CD14-positive monocyte (primary cell): Measurements from ENCODE around the gene GPLD1. TPM values are rescaled to one million over a fixed set of nuclear protein-coding genes. Genes with fewer than 3 reads are reported as not detected.

Source experiments
- DNase-seq, 3 donors: peaks; one replicate each; pipeline ENCODE4 v3.0.0-alpha.2; 2011 to 2022
- H2AFZ ChIP-seq: 2 replicates; pipeline ENCODE4 v1.6.0; 2012; ENCODE audit warnings: mild to moderate bottlenecking, low read depth, low read length, inconsistent platforms; ENCODE audit not compliant: insufficient read depth, poor library complexity, severe bottlenecking
- H3K27ac ChIP-seq, 2 donors: 1 replicate in 1 of 2; 2 replicates in 1 of 2; pipeline ENCODE4 v1.5.1; 2012 to 2013; ENCODE audit warnings: low read length in 2 of 2, control low read depth in 1 of 2, inconsistent platforms in 1 of 2, low read depth in 1 of 2, mild to moderate bottlenecking in 1 of 2
- H3K27me3 ChIP-seq, 2 donors: one replicate each; pipeline versions ENCODE4 v1.6.0 to v1.6.1; 2011 to 2013; ENCODE audit warnings: low read length in 2 of 2; ENCODE audit not compliant: control insufficient read depth in 2 of 2, insufficient read depth in 2 of 2
- H3K36me3 ChIP-seq, 2 donors: replicated peaks in 1 of 2; 1 replicate in 1 of 2; 2 replicates in 1 of 2; pipeline versions ENCODE4 v1.5.1 to v1.6.1; 2012 to 2013; ENCODE audit warnings: low read length in 2 of 2, control low read depth in 1 of 2, inconsistent platforms in 1 of 2, mild to moderate bottlenecking in 1 of 2; ENCODE audit not compliant: insufficient read depth in 2 of 2, control insufficient read depth in 1 of 2
- H3K4me1 ChIP-seq, 2 donors: 1 replicate in 1 of 2; 2 replicates in 1 of 2; pipeline versions ENCODE4 v1.5.1 to v1.6.1; 2012 to 2013; ENCODE audit warnings: low read length in 2 of 2, control low read depth in 1 of 2, inconsistent platforms in 1 of 2, mild to moderate bottlenecking in 1 of 2, moderate library complexity in 1 of 2; ENCODE audit not compliant: insufficient read depth in 2 of 2, control insufficient read depth in 1 of 2
- H3K4me2 ChIP-seq: replicated peaks from 2 replicates; pipeline ENCODE3; 2012; ENCODE audit warnings: low read length, moderate library complexity, mild to moderate bottlenecking; ENCODE audit not compliant: poor library complexity, severe bottlenecking; ENCODE audit errors: extremely low read depth
- H3K4me3 ChIP-seq, 3 experiments: fragments of 200-600 bp in 1 of 3; sonication (generic) in 1 of 3; replicated peaks in 1 of 3; 1 replicate in 2 of 3; 2 replicates in 1 of 3; pipeline ENCODE4 v1.5.1; 2011 to 2013; ENCODE audit warnings: low read length in 3 of 3, mild to moderate bottlenecking in 3 of 3, control low read depth in 2 of 3, low read depth in 2 of 3, inconsistent platforms in 1 of 3, moderate library complexity in 1 of 3
- H3K79me2 ChIP-seq: 2 replicates; pipeline ENCODE4 v1.6.0; 2012; ENCODE audit warnings: mild to moderate bottlenecking, control low read depth, inconsistent platforms, low read length, moderate library complexity; ENCODE audit not compliant: insufficient read depth
- H3K9ac ChIP-seq: 2 replicates; pipeline ENCODE4 v1.6.0; 2017; ENCODE audit warnings: low read length, mild to moderate bottlenecking; ENCODE audit not compliant: insufficient read depth, poor library complexity, severe bottlenecking
- H3K9me3 ChIP-seq, 2 donors: replicated peaks in 1 of 2; 1 replicate in 1 of 2; 2 replicates in 1 of 2; pipeline versions ENCODE4 v1.5.1 to v1.6.1; 2012 to 2013; ENCODE audit warnings: low read length in 2 of 2, control low read depth in 1 of 2; ENCODE audit not compliant: control insufficient read depth in 1 of 2, insufficient read depth in 1 of 2
- H4K20me1 ChIP-seq: 2 replicates; pipeline ENCODE4 v1.6.0; 2012; ENCODE audit warnings: mild to moderate bottlenecking, low read length, control low read depth, moderate library complexity; ENCODE audit not compliant: insufficient read depth
- H3K27ac Mint-ChIP-seq, 7 donors: one replicate each; pipeline ENCODE4 v1.8.0; 2020; ENCODE audit warnings: mild to moderate bottlenecking in 7 of 7, mixed read lengths in 7 of 7, moderate library complexity in 6 of 7, inconsistent platforms in 2 of 7
- H3K27me3 Mint-ChIP-seq, 3 donors: one replicate each; pipeline ENCODE4 v1.8.0; 2021 to 2022; ENCODE audit warnings: low read depth in 3 of 3, mild to moderate bottlenecking in 3 of 3, mixed read lengths in 3 of 3, moderate library complexity in 3 of 3, inconsistent platforms in 1 of 3
- H3K36me3 Mint-ChIP-seq, 2 donors: one replicate each; pipeline ENCODE4 v1.8.0; 2020; ENCODE audit warnings: mixed read lengths in 2 of 2, inconsistent platforms in 1 of 2, mild to moderate bottlenecking in 1 of 2
- H3K4me1 Mint-ChIP-seq: one replicate; pipeline ENCODE4 v1.8.0; 2020; ENCODE audit warnings: mild to moderate bottlenecking, mixed read lengths
- H3K4me3 Mint-ChIP-seq, 2 donors: one replicate each; pipeline ENCODE4 v1.8.0; 2020; ENCODE audit warnings: mild to moderate bottlenecking in 2 of 2, mixed read lengths in 2 of 2, moderate library complexity in 1 of 2
- H3K9me3 Mint-ChIP-seq, 7 donors: one replicate each; pipeline ENCODE4 v1.8.0; 2020 to 2022; ENCODE audit warnings: mixed read lengths in 7 of 7, mild to moderate bottlenecking in 6 of 7, moderate library complexity in 6 of 7, inconsistent platforms in 2 of 7
- CTCF ChIP-seq: fragments of 200-600 bp; IDR thresholded peaks from one replicate; pipeline ENCODE4 v1.8.0; 2022; ENCODE audit warnings: antibody characterized with exemption, mild to moderate bottlenecking
- WGBS: methylation state at CpG from one replicate; pipeline ENCODE4 v1.1.5; 2013; ENCODE audit warnings: missing lambda C conversion rate; ENCODE audit not compliant: insufficient coverage; 5-methylcytosine and 5-hydroxymethylcytosine counted together
- intact Hi-C, 2 donors: fragments of 100-400 bp; cut with micrococcal nuclease; formaldehyde crosslinking; loops; one replicate each; pipeline versions ENCODE4 v1.15.0 to v1.15.1; 2023
- polyA plus RNA-seq, 3 donors: library from polyadenylated mRNA; depleted of rRNA in 1 of 3; unstranded in 2 of 3; stranded (reverse) in 1 of 3; fragments of 300-500 nt in 2 of 3; fragments of >200 nt in 1 of 3; fragmentation: Illumina TruSeq in 2 of 3; gene quantifications; 1 replicate in 2 of 3; 2 replicates in 1 of 3; pipeline ENCODE4 v1.2.3, GENCODE V29; 2012 to 2021

The GPLD1 gene
- polyA plus RNA-seq, 3 donors = not detected

GRCh38 chr6:24476631-24477030, 12.7 kb downstream of the GPLD1 start:
- no peaks in the 10 kb centered on the region for H3K9me3 ChIP-seq
- H3K4me1 Mint-ChIP-seq = no peaks in the 10 kb centered on the region
- no peaks in the 10 kb centered on the region for H4K20me1 ChIP-seq
- no peaks in the 10 kb centered on the region for H3K4me1 ChIP-seq
- H3K27ac Mint-ChIP-seq = no peak overlapping the region
- DNase-seq = no peak
- H3K4me3 Mint-ChIP-seq = no peak overlapping the region
- 100% methylated on average over 2 of the region's 6 CpGs for WGBS
- no peak overlapping the region for H3K4me2 ChIP-seq
- H3K27me3 ChIP-seq = no peaks in the 10 kb centered on the region
- H3K36me3 Mint-ChIP-seq = no peaks in the 10 kb centered on the region
- no peak overlapping the region for H3K9ac ChIP-seq
- no peak overlapping the region for H2AFZ ChIP-seq
- H3K9me3 Mint-ChIP-seq = no peaks in the 10 kb centered on the region
- intact Hi-C loops = no loop called here
- TF ChIP-seq CTCF = no peak
- no peaks in the 10 kb centered on the region for H3K27me3 Mint-ChIP-seq
- H3K79me2 ChIP-seq = no peaks in the 10 kb centered on the region
- H3K27ac ChIP-seq = no peak overlapping the region
- H3K4me3 ChIP-seq = no peak overlapping the region
- no peaks in the 10 kb centered on the region for H3K36me3 ChIP-seq

DNA sequence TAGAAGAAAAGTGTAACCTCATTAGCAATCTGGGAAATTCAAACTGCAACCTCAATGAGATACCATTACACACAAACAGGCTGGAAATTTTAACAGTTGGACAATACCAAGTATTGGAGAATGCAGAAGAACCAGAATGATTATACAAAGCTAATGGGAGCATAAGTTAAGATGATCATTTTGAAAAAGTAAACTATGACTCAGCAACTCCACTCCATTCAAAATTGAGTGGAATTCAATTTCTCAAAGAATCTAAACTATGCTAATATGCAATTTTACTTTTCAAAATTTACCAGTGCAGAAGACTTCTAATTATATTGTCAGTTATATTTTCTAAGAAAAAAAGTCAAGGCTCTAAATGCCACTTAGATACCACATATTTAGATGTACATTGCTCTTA, 17.2 kb downstream of the GPLD1 start:
- Histone ChIP-seq H3K4me1 (no peaks in the 10 kb centered on the region), H3K4me2 (no peak overlapping the region), H3K9me3 (no peaks in the 10 kb centered on the region), H3K27ac (no peak overlapping the region), H3K79me2 (no peaks in the 10 kb centered on the region), H3K4me3 (no peak overlapping the region), H3K27me3 (no peaks in the 10 kb centered on the region), H3K9ac (no peak overlapping the region), H3K36me3 (no peaks in the 10 kb centered on the region), H4K20me1 (no peaks in the 10 kb centered on the region), H2AFZ (no peak overlapping the region)
- Mint-ChIP-seq H3K27me3 (peaks cover 0 to 2% (median 1%) of the 10 kb centered on the region in 3 donors), H3K9me3 (peaks cover 0 to 4% (median 0%) of the 10 kb centered on the region in 7 donors), H3K4me3 (no peak overlapping the region), H3K27ac (no peak overlapping the region), H3K4me1 (no peaks in the 10 kb centered on the region), H3K36me3 (no peaks in the 10 kb centered on the region)
- TF ChIP-seq CTCF = no peak
- no peak for DNase-seq
- intact Hi-C loops = no loop called here
